ENCODE measurements around the gene DNAAF1.

Gene DNAAF1

DNA sequence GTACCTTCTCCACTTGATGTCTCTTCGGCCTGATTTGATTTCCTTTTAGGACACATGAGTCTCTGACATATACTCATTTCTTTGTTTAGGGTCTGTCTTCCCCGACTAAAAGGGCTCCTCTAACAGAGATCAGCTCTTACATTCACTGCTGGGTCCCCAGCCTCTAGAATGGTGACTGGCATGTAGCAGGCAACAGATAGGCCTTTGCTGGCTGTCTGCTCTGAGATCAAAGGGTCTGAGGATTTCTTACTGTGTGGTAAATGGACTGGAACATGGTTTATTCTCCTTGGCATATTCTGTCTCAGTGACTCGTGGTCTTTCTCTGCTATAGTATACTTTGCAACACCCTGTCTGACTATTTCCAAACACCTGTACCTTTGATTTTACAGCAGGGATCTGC, 16.7 kb downstream of the DNAAF1 start:
- no peak for DNase-seq

- no peak for DNase-seq
These were observed 20.6 kb downstream of the DNAAF1 start for GRCh38 chr16:84165746-84166145.

GRCh38 chr16:84166796-84167695, 21.9 kb downstream of the DNAAF1 start:
- no peak for DNase-seq

- DNase-seq = no peak
These were observed 24.7 kb downstream of the DNAAF1 start for GRCh38 chr16:84169765-84170310.

DNA sequence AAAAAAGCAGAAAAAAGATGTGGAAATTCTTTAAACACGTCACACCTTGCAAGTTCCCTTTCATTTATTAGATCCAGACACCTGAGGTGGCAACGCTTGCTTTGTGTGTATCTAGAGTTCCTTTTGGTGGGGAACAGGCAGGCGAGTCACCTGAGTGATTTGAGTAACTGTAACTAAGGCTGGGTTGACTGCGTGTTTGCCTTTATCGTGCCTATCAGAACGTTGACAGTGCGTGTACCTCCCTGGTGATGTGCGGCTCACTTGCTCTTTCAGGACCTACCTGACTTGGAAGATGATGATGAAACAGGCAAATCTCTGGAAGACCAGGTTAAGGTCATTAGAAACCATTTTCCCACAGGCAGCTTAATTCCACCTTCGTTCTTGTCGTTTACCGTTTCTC, 29.3 kb downstream of the DNAAF1 start:
- no peak for DNase-seq

DNA sequence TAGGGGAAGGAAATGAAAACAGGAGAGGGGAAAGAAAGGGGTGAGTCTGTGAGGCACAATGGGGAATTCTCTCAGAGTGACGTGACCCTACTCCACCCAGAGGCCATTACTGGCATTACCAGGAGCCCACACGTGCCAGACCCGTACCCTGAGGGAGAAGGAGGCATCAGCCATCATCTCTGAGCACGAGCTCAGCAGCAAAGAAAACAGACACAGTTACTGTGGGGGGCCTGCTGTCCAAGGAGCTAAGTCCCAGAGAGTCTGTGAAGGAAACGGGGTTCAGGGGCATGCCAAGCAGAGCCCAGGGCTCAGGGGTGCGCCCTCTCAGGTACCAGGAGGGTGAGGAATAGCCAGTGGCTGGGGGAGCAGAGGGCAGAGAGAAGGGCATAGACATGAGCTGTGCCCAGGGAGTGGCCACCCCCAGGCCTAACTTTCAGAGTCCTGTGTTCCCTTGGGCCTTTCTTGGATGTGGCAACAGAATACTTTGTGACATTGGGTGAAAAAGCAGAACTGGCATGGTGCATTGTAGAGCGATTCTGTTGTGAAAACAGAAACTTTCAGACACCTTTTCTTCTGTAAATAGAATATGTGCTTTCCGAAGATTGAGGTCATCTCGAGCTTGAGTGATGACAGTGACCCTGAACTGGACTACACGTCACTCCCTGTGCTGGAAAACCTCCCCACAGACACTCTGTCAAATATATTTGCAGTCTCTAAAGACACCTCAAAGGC, 30.4 kb downstream of the DNAAF1 start:
- DNase-seq = no peak

DNA sequence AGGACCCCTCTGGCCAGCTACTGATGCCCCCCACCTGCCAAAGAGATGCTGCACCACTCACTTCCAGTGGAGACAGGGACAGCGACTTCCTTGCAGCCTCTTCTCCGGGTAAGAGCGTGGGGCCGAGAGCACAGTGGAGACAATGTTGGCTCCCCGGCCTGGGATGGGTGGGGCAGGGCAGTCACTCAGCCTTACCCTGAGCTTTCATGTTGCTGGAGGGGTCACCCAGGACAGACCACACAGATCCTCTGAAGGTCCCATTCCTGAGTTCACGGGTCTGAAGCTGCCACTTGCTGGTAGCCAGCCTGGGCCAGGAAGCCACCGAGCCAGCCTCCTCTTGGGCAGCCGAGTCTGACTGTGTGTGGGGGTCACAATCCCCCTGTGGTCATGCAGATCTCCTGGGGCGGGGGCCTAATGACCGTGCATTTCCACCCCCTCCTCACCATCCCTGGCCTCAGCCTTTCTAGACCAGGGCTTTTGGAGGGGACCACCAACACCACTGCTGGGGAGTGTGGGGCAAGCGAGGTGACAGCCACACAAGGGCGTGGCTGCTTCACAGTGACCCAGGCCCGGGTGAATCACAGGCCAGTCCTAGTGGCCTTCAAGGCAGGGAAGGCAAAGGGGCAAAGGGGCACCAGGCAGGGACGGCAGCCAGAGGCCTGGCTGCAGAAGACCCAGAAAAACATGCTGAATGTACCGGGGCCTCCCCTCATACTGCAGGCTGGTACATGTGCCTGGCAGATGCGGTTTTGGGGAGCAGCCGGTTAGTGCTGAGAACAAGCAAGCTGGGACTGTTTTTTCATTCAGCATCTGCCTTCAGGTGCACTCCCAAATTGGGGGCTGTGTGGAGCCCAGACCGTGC, 31.3 kb downstream of the DNAAF1 start:
- DNase-seq = no peak

GRCh38 chr16:84177741-84178073, 32.6 kb downstream of the DNAAF1 start:
- no peak for DNase-seq

- no peak for DNase-seq
These were observed 33.1 kb downstream of the DNAAF1 start for GRCh38 chr16:84178146-84178765.

- DNase-seq = no peak
These were observed 33.9 kb downstream of the DNAAF1 start for GRCh38 chr16:84178892-84179611.

DNA sequence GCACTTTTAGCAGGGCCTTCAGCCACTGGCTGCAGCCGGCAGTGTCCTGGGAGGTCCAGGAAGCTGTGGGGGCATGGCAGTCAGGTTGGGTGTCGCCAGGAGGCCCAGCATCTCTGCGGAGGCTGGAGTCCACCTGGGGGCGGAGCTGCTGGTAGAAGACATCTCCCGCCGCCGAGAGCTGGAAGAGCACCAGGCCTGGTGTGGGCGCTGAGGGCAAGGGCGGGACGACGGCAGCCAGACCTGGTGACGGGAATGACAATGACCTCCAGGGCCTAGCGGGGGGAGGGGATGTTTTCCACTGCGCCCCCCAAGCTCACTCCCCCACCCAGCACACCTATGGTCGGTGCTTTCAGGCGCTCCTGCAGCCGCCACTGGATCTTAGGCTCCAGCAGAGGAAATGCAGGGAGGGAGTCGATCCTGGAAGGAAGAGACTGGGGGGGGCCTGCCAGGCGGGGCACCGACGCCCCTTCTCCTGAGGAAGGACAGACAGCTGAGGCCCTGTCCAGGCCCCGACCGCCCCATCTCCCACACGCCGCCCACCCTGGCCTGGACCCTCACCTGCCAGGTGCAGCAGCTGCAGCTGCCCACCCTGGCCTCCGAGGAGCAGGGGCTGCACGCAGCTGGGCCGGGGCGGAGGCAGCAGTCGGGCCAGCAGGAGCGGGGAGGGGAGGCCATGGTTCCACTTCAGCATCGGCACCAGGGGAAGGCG, 34.7 kb downstream of the DNAAF1 start:
- DNase-seq = no peak

DNA sequence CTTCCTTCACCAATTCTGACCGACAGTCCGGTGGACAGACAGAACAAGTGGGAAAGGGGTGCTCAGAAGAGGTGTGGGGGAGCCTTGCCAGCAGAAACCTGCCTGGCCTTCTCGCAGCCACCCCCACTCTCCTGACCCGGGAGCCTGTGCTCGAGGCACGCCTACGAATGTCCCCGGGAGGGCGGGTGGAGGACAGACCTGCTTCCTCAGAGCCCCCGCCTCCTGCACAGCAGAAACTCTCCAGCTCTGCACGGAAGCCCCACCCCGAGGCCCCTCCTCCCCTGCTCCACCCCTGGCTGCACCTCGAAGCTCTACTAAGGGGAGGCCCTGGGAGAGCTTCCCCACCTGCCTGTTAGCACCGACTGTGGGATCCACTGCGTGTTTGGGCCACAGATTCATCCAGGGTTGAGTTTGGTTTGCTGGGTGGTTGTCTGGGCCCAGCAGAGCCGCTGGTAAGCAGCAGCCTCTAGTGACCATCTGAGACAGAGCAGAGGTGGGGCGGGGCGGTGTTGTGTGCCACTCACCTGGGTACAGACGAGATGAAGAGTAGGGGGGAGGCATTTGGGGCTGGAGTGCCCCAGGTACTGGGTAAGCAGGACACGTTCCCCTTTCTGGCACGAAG, 35.5 kb downstream of the DNAAF1 start:
- DNase-seq = no peak

GRCh38 chr16:84181144-84181915, 36.2 kb downstream of the DNAAF1 start:
- no peak for DNase-seq

- DNase-seq = no peak
These were observed 37.0 kb downstream of the DNAAF1 start for GRCh38 chr16:84182104-84182503.

- no peak for DNase-seq
These were observed 37.8 kb downstream of the DNAAF1 start for GRCh38 chr16:84182680-84183571.

GRCh38 chr16:84183572-84183875, 38.4 kb downstream of the DNAAF1 start:
- DNase-seq = no peak

GRCh38 chr16:84183911-84184591, 38.9 kb downstream of the DNAAF1 start:
- DNase-seq = no peak

DNA sequence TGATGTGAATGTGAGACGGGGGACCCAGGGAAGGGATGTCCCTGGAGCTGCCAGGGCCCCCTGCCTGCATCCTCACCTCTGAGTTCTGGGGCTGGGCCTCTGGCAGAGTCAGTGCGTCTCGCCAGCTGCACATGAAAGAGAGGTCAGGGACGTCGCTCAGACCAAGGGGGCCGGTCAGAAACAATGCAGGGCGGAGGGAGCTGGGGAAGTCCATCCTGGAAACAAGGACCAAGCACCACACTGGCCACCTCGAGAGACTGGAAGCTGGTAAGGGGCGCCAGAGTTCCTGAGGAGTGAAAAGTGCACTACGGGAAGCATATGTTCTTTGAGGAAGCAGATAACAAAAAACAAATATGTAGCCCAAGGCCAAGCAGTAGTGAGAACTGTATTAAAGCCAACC, 39.7 kb downstream of the DNAAF1 start:
- no peak for DNase-seq
